ENCODE data around the gene NTF3.

Gene NTF3

DNA sequence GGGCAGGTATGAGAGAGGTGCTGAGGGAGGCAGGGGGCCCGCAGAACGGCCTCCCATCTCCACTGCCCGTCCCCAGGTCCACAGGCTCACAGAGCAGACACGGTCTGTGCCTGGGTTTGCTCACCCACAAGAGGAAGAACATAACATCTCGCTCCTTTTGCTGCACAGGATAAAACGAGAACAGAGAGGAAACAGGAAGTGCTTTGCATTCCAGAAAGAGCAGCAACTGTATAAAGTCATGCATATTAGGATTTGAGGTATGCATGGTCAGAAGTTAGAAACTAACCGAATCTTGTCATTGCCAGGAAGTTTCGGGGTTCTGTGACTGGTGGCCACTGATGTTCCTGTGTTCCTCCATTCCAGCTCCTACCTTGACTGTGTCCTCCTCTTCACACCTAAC, 25.0 kb downstream of the NTF3 start:
- DNase-seq (ENCODE audit: low read depth, low spot score), result no peak

DNA sequence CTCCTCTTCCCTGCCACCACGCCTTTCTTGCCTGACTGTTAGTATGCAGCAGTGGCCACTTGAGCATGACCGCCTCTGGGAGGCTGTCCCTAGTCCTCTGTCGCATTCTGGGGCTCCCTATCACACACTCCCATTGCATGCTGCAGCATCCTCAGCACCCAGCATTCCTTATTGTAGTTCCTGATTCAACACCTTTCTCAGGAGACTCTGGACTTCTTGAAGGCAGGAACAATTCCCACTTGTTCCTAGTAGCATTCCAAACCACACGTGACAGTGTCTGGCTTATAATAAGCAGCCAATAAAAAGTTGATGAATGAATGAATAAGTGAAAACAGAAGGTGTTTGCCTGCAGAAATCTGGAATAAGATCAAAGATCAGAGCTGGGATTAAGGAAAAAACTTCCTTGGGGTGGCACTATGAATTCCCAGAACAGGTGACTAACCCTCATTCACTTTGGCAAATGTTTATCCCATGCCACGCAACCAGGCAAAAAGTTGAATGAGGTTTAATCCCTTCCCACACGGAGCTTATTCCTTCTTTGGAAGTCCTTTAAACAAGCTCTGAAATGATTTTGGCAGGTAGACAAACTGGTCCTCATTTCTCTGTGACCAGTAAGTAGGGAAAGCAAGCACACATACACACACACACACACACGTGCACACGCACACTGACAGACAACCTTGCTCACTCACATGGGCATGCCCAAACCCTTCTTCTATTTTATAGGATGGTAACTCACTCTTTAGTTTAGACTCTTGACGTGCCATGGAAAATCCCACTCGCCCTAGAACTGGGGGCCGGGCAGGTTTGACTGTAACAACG, 26.5 kb downstream of the NTF3 start:
- no peak for DNase-seq (ENCODE audit: low read depth, low spot score)

- DNase-seq (ENCODE audit: low read depth, low spot score), result no peak
These were observed 27.3 kb downstream of the NTF3 start for GRCh38 chr12:5459051-5459782.

GRCh38 chr12:5460817-5461216, 28.9 kb downstream of the NTF3 start:
- DNase-seq (ENCODE audit: low read depth, low spot score), result no peak

- DNase-seq (ENCODE audit: low read depth, low spot score), result no peak
These were observed 30.1 kb downstream of the NTF3 start for GRCh38 chr12:5461966-5462365.

- no peak for DNase-seq (ENCODE audit: low read depth, low spot score)
These were observed 32.2 kb downstream of the NTF3 start for GRCh38 chr12:5464096-5464495.

- DNase-seq (ENCODE audit: low read depth, low spot score), result no peak
These were observed 33.5 kb downstream of the NTF3 start for GRCh38 chr12:5465384-5465783.

- DNase-seq (ENCODE audit: low read depth, low spot score), result no peak
These were observed 34.6 kb downstream of the NTF3 start for GRCh38 chr12:5466521-5466960.

GRCh38 chr12:5467931-5468330, 36.0 kb downstream of the NTF3 start:
- DNase-seq (ENCODE audit: low read depth, low spot score), result no peak

- DNase-seq (ENCODE audit: low read depth, low spot score), result no peak
These were observed 38.3 kb downstream of the NTF3 start for GRCh38 chr12:5470221-5470620.

GRCh38 chr12:5470703-5471102, 38.8 kb downstream of the NTF3 start:
- no peak for DNase-seq (ENCODE audit: low read depth, low spot score)

DNA sequence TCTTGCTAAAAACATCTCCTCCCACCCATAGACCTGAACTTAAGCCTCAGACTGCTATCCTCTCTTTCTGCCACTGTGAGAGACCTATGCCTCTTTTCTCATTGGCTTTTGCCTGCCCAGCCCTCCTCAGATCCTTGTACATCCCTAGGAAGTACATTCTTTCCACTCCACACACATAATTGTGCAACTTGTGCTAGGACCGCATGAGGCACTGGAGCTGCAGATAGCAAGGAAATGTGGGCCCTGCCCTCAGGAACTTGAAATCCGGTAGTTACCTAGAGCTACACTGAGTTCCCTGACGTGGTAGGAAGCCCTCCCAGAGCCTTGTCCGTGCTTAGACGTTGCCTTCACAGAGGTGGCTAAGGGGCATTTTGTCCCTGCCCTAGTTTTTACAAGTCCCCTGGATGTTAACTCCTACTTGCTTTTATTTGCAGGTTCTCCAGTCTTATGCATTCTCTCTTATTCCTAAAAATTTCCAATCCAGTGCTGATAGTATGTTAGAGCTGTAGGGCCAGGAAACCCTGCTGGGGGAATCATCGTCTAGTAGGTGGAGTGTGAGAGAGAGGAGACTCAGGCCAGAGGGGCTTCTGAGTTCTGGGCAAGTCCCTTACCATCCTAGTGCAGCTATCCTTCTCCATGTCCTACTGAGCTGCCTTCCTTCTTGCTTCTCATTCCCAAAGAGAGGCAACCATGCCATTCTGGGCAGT, 41.3 kb downstream of the NTF3 start:
- no peak for DNase-seq (ENCODE audit: low read depth, low spot score)

DNA sequence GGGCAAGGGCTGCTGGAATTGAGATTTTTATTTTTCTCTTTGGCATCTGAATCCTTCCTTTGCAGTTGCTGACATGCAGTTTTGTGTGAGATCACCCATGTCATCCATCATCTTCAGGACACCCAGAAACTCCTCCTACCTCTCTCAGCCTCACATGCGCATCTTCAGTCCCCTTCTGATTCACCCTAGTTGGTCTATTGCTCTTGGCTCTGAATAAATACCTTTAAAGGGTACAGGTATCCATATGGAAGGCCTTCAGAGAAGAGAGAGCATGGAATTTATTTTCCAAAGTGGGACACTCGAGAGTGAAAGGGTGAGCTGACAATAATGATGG, 41.8 kb downstream of the NTF3 start:
- no peak for DNase-seq (ENCODE audit: low read depth, low spot score)

- DNase-seq (ENCODE audit: low read depth, low spot score), result no peak
These were observed 44.4 kb downstream of the NTF3 start for GRCh38 chr12:5476356-5476755.

DNA sequence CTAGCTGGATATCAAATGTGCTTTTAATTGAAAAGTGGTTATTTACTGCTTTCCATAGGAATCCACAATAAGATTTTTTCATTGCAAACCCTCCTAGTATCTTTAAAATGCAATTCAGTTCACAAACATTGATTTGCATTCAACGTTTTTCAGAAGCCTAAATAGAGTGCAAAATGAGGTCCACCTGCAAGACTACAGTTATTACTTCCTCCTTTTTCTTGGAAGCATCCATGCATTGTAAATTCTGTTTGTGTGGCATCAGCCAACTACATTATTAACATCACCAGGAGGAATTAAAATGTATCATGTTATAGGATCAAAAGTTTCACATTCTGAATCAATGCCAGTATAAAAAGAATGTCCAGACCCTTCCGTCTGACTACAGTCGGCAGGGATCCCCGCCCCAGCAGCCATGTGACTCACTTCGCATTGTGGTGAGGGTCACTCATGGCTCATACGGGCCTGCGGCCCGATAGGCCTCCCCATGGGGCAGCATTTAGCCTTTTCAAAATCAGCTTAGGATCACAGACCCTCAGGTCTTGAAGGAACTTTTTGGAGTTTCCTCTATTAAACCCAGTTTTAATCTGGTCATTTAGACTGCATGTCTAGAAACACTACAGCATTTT, 46.3 kb downstream of the NTF3 start:
- no peak for DNase-seq (ENCODE audit: low read depth, low spot score)

DNA sequence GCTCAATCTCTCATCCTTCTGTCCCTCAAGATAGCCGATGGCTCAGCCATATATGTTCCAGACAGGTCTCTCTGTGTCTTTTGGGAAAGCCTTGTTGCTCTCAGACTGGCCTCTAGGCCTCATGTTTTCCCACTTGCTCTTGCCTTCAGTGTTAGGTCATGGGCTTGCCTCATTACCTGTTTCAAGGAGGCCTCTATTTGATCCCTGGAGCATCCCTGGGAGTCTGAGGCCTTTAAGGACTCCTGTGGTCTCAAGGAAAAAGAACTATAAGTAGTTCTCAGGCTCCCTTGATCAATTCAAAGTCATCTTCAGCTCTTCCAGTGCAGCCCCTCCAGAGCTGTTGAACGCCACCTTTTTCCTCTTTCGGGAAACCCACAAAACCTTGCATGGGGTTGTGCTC, 47.9 kb downstream of the NTF3 start:
- DNase-seq (ENCODE audit: low read depth, low spot score), result no peak

GRCh38 chr12:5480218-5480937, 48.5 kb downstream of the NTF3 start:
- DNase-seq (ENCODE audit: low read depth, low spot score), result no peak

- no peak for DNase-seq (ENCODE audit: low read depth, low spot score)
These were observed 49.0 kb downstream of the NTF3 start for GRCh38 chr12:5480938-5481303.

DNA sequence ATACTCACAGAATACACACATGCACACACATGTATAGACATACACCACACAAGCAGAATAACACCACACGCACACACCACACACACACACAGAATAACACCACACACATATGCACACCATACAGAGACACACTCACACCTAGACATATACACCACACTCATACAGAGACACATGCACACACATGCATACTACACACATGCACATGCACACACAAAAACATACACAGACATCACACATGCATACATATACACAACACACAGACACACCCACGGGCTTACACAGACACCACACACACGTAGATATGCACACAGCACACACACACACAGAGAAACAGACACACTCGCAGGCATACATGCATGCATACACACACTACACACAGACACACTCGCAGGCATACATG, 49.7 kb downstream of the NTF3 start:
- DNase-seq (ENCODE audit: low read depth, low spot score), result no peak

- DNase-seq (ENCODE audit: low read depth, low spot score), result no peak
These were observed 52.5 kb downstream of the NTF3 start for GRCh38 chr12:5484426-5484825.

DNA sequence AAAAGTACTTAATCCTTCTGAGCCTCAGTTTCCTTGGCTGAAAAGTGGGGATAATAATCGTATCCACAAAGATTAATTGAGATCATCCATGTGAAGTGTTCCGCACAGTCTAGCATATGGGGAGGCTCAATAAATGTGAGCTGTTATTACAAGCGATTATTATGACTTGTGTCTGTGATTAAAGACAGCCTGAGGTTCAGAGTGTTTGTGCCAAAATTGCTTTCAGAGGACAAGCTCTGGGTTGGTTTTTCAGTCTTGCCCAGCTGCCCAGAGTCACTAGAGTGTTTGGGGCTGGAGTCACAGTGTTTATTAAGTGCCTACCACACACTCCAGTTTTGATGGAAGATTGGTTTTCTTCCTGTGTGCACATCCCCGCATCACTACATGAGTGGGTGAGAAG, 53.5 kb downstream of the NTF3 start:
- DNase-seq (ENCODE audit: low read depth, low spot score), result no peak

- DNase-seq (ENCODE audit: low read depth, low spot score), result no peak
These were observed 55.2 kb downstream of the NTF3 start for GRCh38 chr12:5487076-5487475.
